Central memory CD8-positive, alpha-beta T cell (primary cell): ENCODE results near the gene SLC1A6.
"Not testable (repeated sequence)": the region's sequence is repeated elsewhere in the genome, so short reads cannot be mapped to it uniquely, and the experiment has no call there.

ENCODE experiments used
- ATAC-seq: fragments of 150-1000 bp; cut with Tn5 transposase; replicated peaks from 2 replicates; pipeline ENCODE4 v1.10.0; 2022; ENCODE audit warnings: mild to moderate bottlenecking, moderate FRiP score, moderate number of reproducible peaks; ENCODE audit not compliant: poor library complexity, severe bottlenecking; ENCODE audit errors: extremely low read depth
- DNase-seq, 2 donors: peaks; one replicate each; pipeline ENCODE4 v3.0.0; 2021; ENCODE audit warnings: low spot score in 2 of 2
- H3K27ac Mint-ChIP-seq: one replicate; pipeline ENCODE4 v1.8.0; 2022; ENCODE audit warnings: low read depth, mild to moderate bottlenecking, moderate library complexity, mixed read lengths
- H3K27me3 Mint-ChIP-seq: one replicate; pipeline ENCODE4 v1.8.0; 2022; ENCODE audit warnings: mixed read lengths
- H3K36me3 Mint-ChIP-seq: one replicate; pipeline ENCODE4 v1.8.0; 2022; ENCODE audit warnings: mild to moderate bottlenecking, moderate library complexity, mixed read lengths; ENCODE audit not compliant: insufficient read depth
- H3K4me1 Mint-ChIP-seq: one replicate; pipeline ENCODE4 v1.8.0; 2022; ENCODE audit warnings: mixed read lengths
- H3K4me3 Mint-ChIP-seq: one replicate; pipeline ENCODE4 v1.8.0; 2022; ENCODE audit warnings: mild to moderate bottlenecking, moderate library complexity, mixed read lengths
- H3K9me3 Mint-ChIP-seq: one replicate; pipeline ENCODE4 v1.8.0; 2022; ENCODE audit warnings: mixed read lengths

SLC1A6 gene

GRCh38 chr19:14979476-14980255 is at the start of gene SLC1A6:
Gene SLC1A6 (minus strand): TSS chr19:14979864. CDS start chr19:14972910, 6,954 bp downstream.
- no peak for ATAC-seq
- no peak for DNase-seq
- H3K9me3 Mint-ChIP-seq, result no peaks in the 10 kb centered on the region
- no peak within 1 kb of the TSS for H3K27ac Mint-ChIP-seq
- no peaks in the 10 kb centered on the region for H3K36me3 Mint-ChIP-seq
- no peaks in the 10 kb centered on the region for H3K4me1 Mint-ChIP-seq
- H3K27me3 Mint-ChIP-seq, result peaks cover 67% of the 10 kb centered on the region
- H3K4me3 Mint-ChIP-seq, result no peak within 1 kb of the TSS

GRCh38 chr19:15028490-15028889 is 48.8 kb upstream of the SLC1A6 start:
- Mint-ChIP-seq H3K4me3 (no peak overlapping the region), H3K27me3 (peaks cover 50% of the 10 kb centered on the region), H3K27ac (no peak overlapping the region), H3K9me3 (no peaks in the 10 kb centered on the region), H3K36me3 (no peaks in the 10 kb centered on the region), H3K4me1 (no peaks in the 10 kb centered on the region)
- ATAC-seq, result no peak
- DNase-seq, result no peak

- no peak for DNase-seq
- ATAC-seq, result no peak
- H3K36me3 Mint-ChIP-seq, result no peaks in the 10 kb centered on the region
- H3K27me3 Mint-ChIP-seq, result peaks cover 45% of the 10 kb centered on the region
- H3K4me3 Mint-ChIP-seq, result no peak overlapping the region
- H3K27ac Mint-ChIP-seq, result no peak overlapping the region
- H3K9me3 Mint-ChIP-seq, result no peaks in the 10 kb centered on the region
- H3K4me1 Mint-ChIP-seq, result no peaks in the 10 kb centered on the region
Observed at GRCh38 chr19:15025217-15025616, 45.6 kb upstream of the SLC1A6 start.

- DNase-seq, result no peak
- Mint-ChIP-seq H3K27me3 (peaks cover 37% of the 10 kb centered on the region), H3K36me3 (no peaks in the 10 kb centered on the region), H3K4me3 (no peak overlapping the region), H3K4me1 (no peaks in the 10 kb centered on the region), H3K27ac (no peak overlapping the region), H3K9me3 (no peaks in the 10 kb centered on the region)
- no peak for ATAC-seq
Observed at GRCh38 chr19:15022752-15023151, 43.1 kb upstream of the SLC1A6 start.

GRCh38 chr19:15021286-15022007 is 41.8 kb upstream of the SLC1A6 start:
- no peak for DNase-seq
- H3K36me3 Mint-ChIP-seq, result no peaks in the 10 kb centered on the region
- no peaks in the 10 kb centered on the region for H3K4me1 Mint-ChIP-seq
- H3K27me3 Mint-ChIP-seq, result peaks cover 43% of the 10 kb centered on the region
- no peak overlapping the region for H3K4me3 Mint-ChIP-seq
- no peak overlapping the region for H3K27ac Mint-ChIP-seq
- H3K9me3 Mint-ChIP-seq, result no peaks in the 10 kb centered on the region
- no peak for ATAC-seq

GRCh38 chr19:15018836-15019235 is 39.2 kb upstream of the SLC1A6 start:
- peaks cover 51% of the 10 kb centered on the region for H3K27me3 Mint-ChIP-seq
- H3K4me1 Mint-ChIP-seq, H3K36me3 Mint-ChIP-seq, H3K9me3 Mint-ChIP-seq, ATAC-seq, H3K27ac Mint-ChIP-seq, H3K4me3 Mint-ChIP-seq, DNase-seq: not testable (repeated sequence)

GRCh38 chr19:15015946-15016542 is 36.4 kb upstream of the SLC1A6 start:
- H3K27me3 Mint-ChIP-seq, result peaks cover 63% of the 10 kb centered on the region

GRCh38 chr19:15014579-15014978 is 34.9 kb upstream of the SLC1A6 start:
- H3K4me3 Mint-ChIP-seq, result no peak overlapping the region
- no peaks in the 10 kb centered on the region for H3K9me3 Mint-ChIP-seq
- DNase-seq, result no peak
- no peaks in the 10 kb centered on the region for H3K4me1 Mint-ChIP-seq
- H3K27me3 Mint-ChIP-seq, result peaks cover 70% of the 10 kb centered on the region
- ATAC-seq, result no peak
- no peaks in the 10 kb centered on the region for H3K36me3 Mint-ChIP-seq
- H3K27ac Mint-ChIP-seq, result no peak overlapping the region

More at GRCh38 chr19:15015946-15016542, 36.4 kb upstream of the SLC1A6 start:
- no peak for DNase-seq
- H3K36me3 Mint-ChIP-seq, result no peaks in the 10 kb centered on the region
- no peak overlapping the region for H3K27ac Mint-ChIP-seq
- H3K4me3 Mint-ChIP-seq, result no peak overlapping the region
- H3K4me1 Mint-ChIP-seq, result no peaks in the 10 kb centered on the region
- ATAC-seq, result no peak
- no peaks in the 10 kb centered on the region for H3K9me3 Mint-ChIP-seq

- Mint-ChIP-seq H3K4me3 (no peak overlapping the region), H3K4me1 (no peaks in the 10 kb centered on the region), H3K27me3 (peaks cover 78% of the 10 kb centered on the region), H3K27ac (no peak overlapping the region), H3K9me3 (no peaks in the 10 kb centered on the region), H3K36me3 (no peaks in the 10 kb centered on the region)
- DNase-seq (no peak), ATAC-seq (no peak)
Observed at GRCh38 chr19:15010501-15011300, 31.0 kb upstream of the SLC1A6 start.

GRCh38 chr19:15008308-15008707 is 28.6 kb upstream of the SLC1A6 start:
- H3K36me3 Mint-ChIP-seq, result no peaks in the 10 kb centered on the region
- no peak for DNase-seq
- no peaks in the 10 kb centered on the region for H3K4me1 Mint-ChIP-seq
- H3K4me3 Mint-ChIP-seq, result no peak overlapping the region
- no peaks in the 10 kb centered on the region for H3K9me3 Mint-ChIP-seq
- no peak overlapping the region for H3K27ac Mint-ChIP-seq
- ATAC-seq, result no peak
- H3K27me3 Mint-ChIP-seq, result peaks cover 63% of the 10 kb centered on the region

- ATAC-seq (no peak), DNase-seq (no peak)
- H3K36me3 Mint-ChIP-seq, result peaks cover 2% of the 10 kb centered on the region
- H3K4me3 Mint-ChIP-seq, result no peak overlapping the region
- no peaks in the 10 kb centered on the region for H3K9me3 Mint-ChIP-seq
- H3K4me1 Mint-ChIP-seq, result no peaks in the 10 kb centered on the region
- H3K27me3 Mint-ChIP-seq, result peaks cover 56% of the 10 kb centered on the region
- no peak overlapping the region for H3K27ac Mint-ChIP-seq
Observed at GRCh38 chr19:14997981-14998380, 18.3 kb upstream of the SLC1A6 start.

- H3K9me3 Mint-ChIP-seq, result no peaks in the 10 kb centered on the region
- ATAC-seq, result no peak
- no peak for DNase-seq
- no peaks in the 10 kb centered on the region for H3K4me1 Mint-ChIP-seq
- H3K27me3 Mint-ChIP-seq, result peaks cover 39% of the 10 kb centered on the region
- H3K36me3 Mint-ChIP-seq, result peaks cover 2% of the 10 kb centered on the region
- no peak overlapping the region for H3K27ac Mint-ChIP-seq
- H3K4me3 Mint-ChIP-seq, result no peak overlapping the region
Observed at GRCh38 chr19:14992780-14993179, 13.1 kb upstream of the SLC1A6 start.
